ENCODE data around the gene PLXNC1. TPM values are rescaled to one million over a fixed set of nuclear protein-coding genes. Genes with fewer than 3 reads are reported as not detected.
"Not testable (repeated sequence)": the region's sequence is repeated elsewhere in the genome, so short reads cannot be mapped to it uniquely, and the experiment has no call there.

Gene PLXNC1
- total RNA-seq, 1 experiment from 2014 or later: 1.3 TPM

- no TSS peak for BruUV-seq (replicated peaks)
- CTCF ChIA-PET: interaction anchor here (0.6 kb wide), 1 partner anchor 1154 kb away, joined by 3 read pairs; no protein-coding TSS in a partner anchor
- Mint-ChIP-seq H3K27me3 (ENCODE audit: unreplicated experiment) (no peaks in the 10 kb centered on the region), H3K27ac (ENCODE audit: unreplicated experiment) (no peak overlapping the region), H3K4me3 (ENCODE audit: low read depth, unreplicated experiment) (no peak overlapping the region), H3K36me3 (ENCODE audit: insufficient read depth, unreplicated experiment) (peaks cover 6% of the 10 kb centered on the region), H3K9me3 (ENCODE audit: low read depth, unreplicated experiment) (no peaks in the 10 kb centered on the region), H3K4me1 (ENCODE audit: low read depth, unreplicated experiment) (no peaks in the 10 kb centered on the region)
- no peak for DNase-seq
- intact Hi-C loops (cut with micrococcal nuclease; ENCODE audit: unreplicated experiment): no loop called here
- TF ChIP-seq CTCF (IDR thresholded peaks at IDR 0.05; ENCODE audit: unreplicated experiment): no peak
These were observed 160.2 kb downstream of the PLXNC1 start for GRCh38 chr12:94308612-94309011.

- intact Hi-C loops (cut with micrococcal nuclease; ENCODE audit: unreplicated experiment): no loop called here
- no peaks in the 10 kb centered on the region for H3K27me3 Mint-ChIP-seq (ENCODE audit: unreplicated experiment)
- no peaks in the 10 kb centered on the region for H3K4me1 Mint-ChIP-seq (ENCODE audit: low read depth, unreplicated experiment)
- peaks cover 6% of the 10 kb centered on the region for H3K36me3 Mint-ChIP-seq (ENCODE audit: insufficient read depth, unreplicated experiment)
- CTCF ChIA-PET: interaction anchor here (0.6 kb wide), 1 partner anchor 49 kb away, joined by 3 read pairs; no protein-coding TSS in a partner anchor
- H3K9me3 Mint-ChIP-seq (ENCODE audit: low read depth, unreplicated experiment): no peaks in the 10 kb centered on the region
- no TSS peak for BruUV-seq (replicated peaks)
- no peak overlapping the region for H3K4me3 Mint-ChIP-seq (ENCODE audit: low read depth, unreplicated experiment)
- TF ChIP-seq CTCF (IDR thresholded peaks at IDR 0.05; ENCODE audit: unreplicated experiment): no peak
- H3K27ac Mint-ChIP-seq (ENCODE audit: unreplicated experiment): no peak overlapping the region
- DNase-seq: no peak
These were observed 161.0 kb downstream of the PLXNC1 start for GRCh38 chr12:94309373-94309772.

GRCh38 chr12:94312378-94312777, 164.0 kb downstream of the PLXNC1 start:
- Mint-ChIP-seq H3K27me3 (ENCODE audit: unreplicated experiment) (no peaks in the 10 kb centered on the region), H3K4me3 (ENCODE audit: low read depth, unreplicated experiment) (no peak overlapping the region), H3K27ac (ENCODE audit: unreplicated experiment) (no peak overlapping the region), H3K4me1 (ENCODE audit: low read depth, unreplicated experiment) (no peaks in the 10 kb centered on the region), H3K36me3 (ENCODE audit: insufficient read depth, unreplicated experiment) (peaks cover 6% of the 10 kb centered on the region), H3K9me3 (ENCODE audit: low read depth, unreplicated experiment) (peaks cover 2% of the 10 kb centered on the region)
- CTCF ChIA-PET: no interaction called here
- no peak for DNase-seq
- intact Hi-C loops (cut with micrococcal nuclease; ENCODE audit: unreplicated experiment): no loop called here
- TF ChIP-seq CTCF (IDR thresholded peaks at IDR 0.05; ENCODE audit: unreplicated experiment): no peak
- BruUV-seq (replicated peaks): no TSS peak

GRCh38 chr12:94316600-94316999, 168.2 kb downstream of the PLXNC1 start:
- H3K36me3 Mint-ChIP-seq (ENCODE audit: insufficient read depth, unreplicated experiment); H3K4me3 Mint-ChIP-seq (ENCODE audit: low read depth, unreplicated experiment); CTCF ChIA-PET; BruUV-seq (replicated peaks); DNase-seq; H3K4me1 Mint-ChIP-seq (ENCODE audit: low read depth, unreplicated experiment); H3K27me3 Mint-ChIP-seq (ENCODE audit: unreplicated experiment); intact Hi-C loops (cut with micrococcal nuclease; ENCODE audit: unreplicated experiment); H3K27ac Mint-ChIP-seq (ENCODE audit: unreplicated experiment): not testable (repeated sequence)
- H3K9me3 Mint-ChIP-seq (ENCODE audit: low read depth, unreplicated experiment): peaks cover 25% of the 10 kb centered on the region

- Mint-ChIP-seq H3K36me3 (ENCODE audit: insufficient read depth, unreplicated experiment) (no peaks in the 10 kb centered on the region), H3K27me3 (ENCODE audit: unreplicated experiment) (no peaks in the 10 kb centered on the region), H3K4me1 (ENCODE audit: low read depth, unreplicated experiment) (no peaks in the 10 kb centered on the region), H3K4me3 (ENCODE audit: low read depth, unreplicated experiment) (no peak overlapping the region), H3K27ac (ENCODE audit: unreplicated experiment) (no peak overlapping the region), H3K9me3 (ENCODE audit: low read depth, unreplicated experiment) (peaks cover 25% of the 10 kb centered on the region)
- no TSS peak for BruUV-seq (replicated peaks)
- intact Hi-C loops (cut with micrococcal nuclease; ENCODE audit: unreplicated experiment): no loop called here
- no peak for DNase-seq
- CTCF ChIA-PET: no interaction called here
- no peak for TF ChIP-seq CTCF (IDR thresholded peaks at IDR 0.05; ENCODE audit: unreplicated experiment)
These were observed 169.8 kb downstream of the PLXNC1 start for GRCh38 chr12:94318181-94318580.

All from Calu3 (cell line).